K562 (cell line): ENCODE measurements around the gene UBR1. TPM values are rescaled to one million over a fixed set of nuclear protein-coding genes. Genes with fewer than 3 reads are reported as not detected.

Experiments
- ARID1B ChIP-seq: fragments of 450-650 bp; IDR thresholded peaks from 2 replicates; pipeline ENCODE4 v1.6.1; 2016; ENCODE audit warnings: antibody characterized with exemption, mild to moderate bottlenecking, inconsistent platforms
- ARID2 ChIP-seq: fragments of 450-650 bp; IDR thresholded peaks from 2 replicates; pipeline ENCODE4 v1.6.1; 2017; ENCODE audit warnings: antibody characterized with exemption, mild to moderate bottlenecking
- C11orf30 ChIP-seq: fragments of 450-650 bp; IDR thresholded peaks from 2 replicates; pipeline ENCODE4 v1.6.1; 2016; ENCODE audit warnings: low read depth, mild to moderate bottlenecking
- FUS ChIP-seq: fragments of 200-400 bp; formaldehyde crosslinking; optimal IDR thresholded peaks from 2 replicates; pipeline ENCODE3; 2017; ENCODE audit warnings: low read depth, low read length
- HDGF ChIP-seq: fragments of 450-650 bp; IDR thresholded peaks from 2 replicates; pipeline ENCODE4 v1.6.1; 2016
- KLF10 ChIP-seq: fragments of 250-450 bp; sonication (Bioruptor Pico); IDR thresholded peaks from 2 replicates; pipeline ENCODE4 v1.6.1; 2021; ENCODE audit warnings: matching md5 sums
- LARP7 ChIP-seq: fragments of 450-650 bp; IDR thresholded peaks from 2 replicates; pipeline ENCODE4 v1.6.1; 2016
- MAZ ChIP-seq, 2 experiments: fragments of 450-650 bp in 1 of 2; sonication (generic) in 1 of 2; formaldehyde crosslinking; IDR thresholded peaks in 1 of 2; conservative IDR thresholded peaks in 1 of 2; 2 replicates each; pipeline versions ENCODE4 v1.4.0 to v1.5.0; 2020; ENCODE audit warnings: mild to moderate bottlenecking in 1 of 2, missing genetic modification reagents in 1 of 2
- MBD1 ChIP-seq: fragments of 250-450 bp; sonication (Bioruptor Pico); IDR thresholded peaks from 2 replicates; pipeline ENCODE4 v1.8.0; 2022; ENCODE audit warnings: inconsistent platforms
- PRDM10 ChIP-seq: fragments of 450-650 bp; IDR thresholded peaks from 2 replicates; pipeline ENCODE4 v1.6.1; 2018; ENCODE audit not compliant: partially characterized antibody
- SIN3B ChIP-seq: fragments of 450-650 bp; IDR thresholded peaks from 2 replicates; pipeline ENCODE4 v1.6.1; 2017; ENCODE audit warnings: low read depth, mild to moderate bottlenecking, moderate library complexity
- SMARCA4 ChIP-seq: fragments of 450-650 bp; IDR thresholded peaks from 2 replicates; pipeline ENCODE4 v1.6.1; 2016
- ZNF445 ChIP-seq: fragments of 250-450 bp; sonication (Bioruptor Pico); IDR thresholded peaks from 2 replicates; pipeline ENCODE4 v1.4.0; 2020; ENCODE audit warnings: low read depth, mild to moderate bottlenecking, moderate library complexity
- ZNF76 ChIP-seq: fragments of 250-450 bp; sonication (Bioruptor Pico); IDR thresholded peaks from 2 replicates; pipeline ENCODE4 v1.4.0; 2020; ENCODE audit warnings: mild to moderate bottlenecking, moderate library complexity, borderline replicate concordance
- polyA plus RNA-seq, 8 experiments: library from polyadenylated mRNA; depleted of rRNA in 4 of 8; stranded (reverse) in 5 of 8; unstranded in 3 of 8; fragments of >200 nt; fragmentation: Nextera tagmentation in 2 of 8; fragmentation: Illumina TruSeq in 1 of 8; extraction: Ambion mirVana in 2 of 8; extraction: Trizol in 1 of 8; gene quantifications; 2 replicates each; pipeline versions ENCODE4 v1.2.1 to v1.2.3, GENCODE V29; 2011 to 2014; ENCODE audit warnings: inconsistent platforms in 1 of 8, missing spikeins in 1 of 8
- total RNA-seq, 7 experiments: library from RNA; depleted of rRNA in 6 of 7; stranded (reverse); fragments of >200 nt in 6 of 7; fragmentation: Illumina TruSeq in 2 of 7; extraction: Trizol in 2 of 7; gene quantifications; 2 replicates each; pipeline versions ENCODE4 v1.2.1 to v1.2.3, GENCODE V29; 2011 to 2021; ENCODE audit warnings: low replicate concordance in 1 of 7
- TF ChIP-seq, protein P1 (sequence below): sonication (generic); formaldehyde crosslinking; IDR thresholded peaks from 2 replicates; pipeline ENCODE4 v1.8.0; 2023; ENCODE audit warnings: mild to moderate bottlenecking, missing genetic modification reagents
- TF ChIP-seq, protein P2 (sequence below): IDR thresholded peaks from 2 replicates; pipeline ENCODE4 v1.6.1; 2012; ENCODE audit warnings: low read depth, low read length, improper control_type of control experiment, borderline replicate concordance

UBR1 gene
- total and polyA plus RNA-seq, 9 of the 15 experiments (the other 6 are each of a cell fraction or from before 2014, with no cell fraction given) = 5.8 to 30.7 (median 15.3) TPM

- TF ChIP-seq ARID2 = peak; percentile 33; the same call in 1 of the 2 replicates
- TF ChIP-seq MAZ (CRISPR knock-in tag; conservative IDR thresholded peaks at IDR 0.05 in 1 of 2, IDR thresholded peaks at IDR 0.05 in 1 of 2) = no peak
- no peak for TF ChIP-seq FUS
- no peak for TF ChIP-seq ZNF76 (CRISPR knock-in tag)
- no peak for TF ChIP-seq LARP7
- TF ChIP-seq, protein P1, sequence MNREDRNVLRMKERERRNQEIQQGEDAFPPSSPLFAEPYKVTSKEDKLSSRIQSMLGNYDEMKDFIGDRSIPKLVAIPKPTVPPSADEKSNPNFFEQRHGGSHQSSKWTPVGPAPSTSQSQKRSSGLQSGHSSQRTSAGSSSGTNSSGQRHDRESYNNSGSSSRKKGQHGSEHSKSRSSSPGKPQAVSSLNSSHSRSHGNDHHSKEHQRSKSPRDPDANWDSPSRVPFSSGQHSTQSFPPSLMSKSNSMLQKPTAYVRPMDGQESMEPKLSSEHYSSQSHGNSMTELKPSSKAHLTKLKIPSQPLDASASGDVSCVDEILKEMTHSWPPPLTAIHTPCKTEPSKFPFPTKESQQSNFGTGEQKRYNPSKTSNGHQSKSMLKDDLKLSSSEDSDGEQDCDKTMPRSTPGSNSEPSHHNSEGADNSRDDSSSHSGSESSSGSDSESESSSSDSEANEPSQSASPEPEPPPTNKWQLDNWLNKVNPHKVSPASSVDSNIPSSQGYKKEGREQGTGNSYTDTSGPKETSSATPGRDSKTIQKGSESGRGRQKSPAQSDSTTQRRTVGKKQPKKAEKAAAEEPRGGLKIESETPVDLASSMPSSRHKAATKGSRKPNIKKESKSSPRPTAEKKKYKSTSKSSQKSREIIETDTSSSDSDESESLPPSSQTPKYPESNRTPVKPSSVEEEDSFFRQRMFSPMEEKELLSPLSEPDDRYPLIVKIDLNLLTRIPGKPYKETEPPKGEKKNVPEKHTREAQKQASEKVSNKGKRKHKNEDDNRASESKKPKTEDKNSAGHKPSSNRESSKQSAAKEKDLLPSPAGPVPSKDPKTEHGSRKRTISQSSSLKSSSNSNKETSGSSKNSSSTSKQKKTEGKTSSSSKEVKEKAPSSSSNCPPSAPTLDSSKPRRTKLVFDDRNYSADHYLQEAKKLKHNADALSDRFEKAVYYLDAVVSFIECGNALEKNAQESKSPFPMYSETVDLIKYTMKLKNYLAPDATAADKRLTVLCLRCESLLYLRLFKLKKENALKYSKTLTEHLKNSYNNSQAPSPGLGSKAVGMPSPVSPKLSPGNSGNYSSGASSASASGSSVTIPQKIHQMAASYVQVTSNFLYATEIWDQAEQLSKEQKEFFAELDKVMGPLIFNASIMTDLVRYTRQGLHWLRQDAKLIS (CRISPR knock-in tag) = peak; percentile 70; the same call in 1 of the 2 replicates
- no peak for TF ChIP-seq KLF10 (CRISPR knock-in tag)
- TF ChIP-seq, protein P2, sequence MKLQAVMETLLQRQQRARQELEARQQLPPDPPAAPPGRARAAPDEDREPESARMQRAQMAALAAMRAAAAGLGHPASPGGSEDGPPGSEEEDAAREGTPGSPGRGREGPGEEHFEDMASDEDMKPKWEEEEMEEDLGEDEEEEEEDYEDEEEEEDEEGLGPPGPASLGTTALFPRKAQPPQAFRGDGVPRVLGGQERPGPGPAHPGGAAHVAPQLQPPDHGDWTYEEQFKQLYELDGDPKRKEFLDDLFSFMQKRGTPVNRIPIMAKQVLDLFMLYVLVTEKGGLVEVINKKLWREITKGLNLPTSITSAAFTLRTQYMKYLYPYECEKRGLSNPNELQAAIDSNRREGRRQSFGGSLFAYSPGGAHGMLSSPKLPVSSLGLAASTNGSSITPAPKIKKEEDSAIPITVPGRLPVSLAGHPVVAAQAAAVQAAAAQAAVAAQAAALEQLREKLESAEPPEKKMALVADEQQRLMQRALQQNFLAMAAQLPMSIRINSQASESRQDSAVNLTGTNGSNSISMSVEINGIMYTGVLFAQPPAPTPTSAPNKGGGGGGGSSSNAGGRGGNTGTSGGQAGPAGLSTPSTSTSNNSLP = no peak
- TF ChIP-seq MBD1 (CRISPR knock-in tag) = no peak
- TF ChIP-seq HDGF = 0 out of 2 replicates have a peak, but pooled peaks have one; percentile 53
- peak; percentile 52 for TF ChIP-seq PRDM10
- no peak for TF ChIP-seq ZNF445
- no peak for TF ChIP-seq SIN3B
- peak; percentile 32; the same call in 1 of the 2 replicates for TF ChIP-seq ARID1B
- no peak for TF ChIP-seq C11orf30
- peak; percentile 56; the same call in 1 of the 2 replicates for TF ChIP-seq SMARCA4
Observed at GRCh38 chr15:43132830-43133429, 27.1 kb upstream of the UBR1 start (continued).
